Keratinocyte (primary cell): ENCODE measurements around the gene SDF4.

Source experiments
- CTCF ChIP-seq, 3 experiments: IDR thresholded peaks in 1 of 3; conservative IDR thresholded peaks in 1 of 3; optimal IDR thresholded peaks in 1 of 3; 2 replicates in 2 of 3; 3 replicates in 1 of 3; pipeline versions ENCODE3 to v1.5.1; 2011; ENCODE audit warnings: low read length in 3 of 3, mild to moderate bottlenecking in 3 of 3, moderate library complexity in 2 of 3, control low read depth in 1 of 3, inconsistent platforms in 1 of 3; ENCODE audit not compliant: insufficient read depth in 2 of 3; ENCODE audit errors: extremely low read depth in 1 of 3
- EZH2 ChIP-seq: IDR thresholded peaks from one replicate; pipeline ENCODE4 v1.6.1; 2012; ENCODE audit warnings: inconsistent platforms, mild to moderate bottlenecking, low read length, moderate library complexity

- TF ChIP-seq CTCF (optimal IDR thresholded peaks at IDR 0.05 in 1 of 3, IDR thresholded peaks at IDR 0.05 in 1 of 3, conservative IDR thresholded peaks at IDR 0.05 in 1 of 3; ENCODE audit: extremely low read depth in 1 of 3, insufficient read depth in 2 of 3, low read length in 3 of 3): no peak
- TF ChIP-seq EZH2: no peak
Observed at GRCh38 chr1:1239614-1240347, 8.0 kb upstream of the SDF4 start.
